Activated naive CD4-positive, alpha-beta T cell treated with Interleukin-2 at 50 U/mL for 16 hours (primary cell): Measurements from ENCODE around the gene ZNF682.
"Not testable (repeated sequence)": the region's sequence is repeated elsewhere in the genome, so short reads cannot be mapped to it uniquely, and the experiment has no call there.

ENCODE experiments used
- DNase-seq: peaks from one replicate; pipeline ENCODE4 v3.0.0-alpha.2; 2020

ZNF682 gene

DNA sequence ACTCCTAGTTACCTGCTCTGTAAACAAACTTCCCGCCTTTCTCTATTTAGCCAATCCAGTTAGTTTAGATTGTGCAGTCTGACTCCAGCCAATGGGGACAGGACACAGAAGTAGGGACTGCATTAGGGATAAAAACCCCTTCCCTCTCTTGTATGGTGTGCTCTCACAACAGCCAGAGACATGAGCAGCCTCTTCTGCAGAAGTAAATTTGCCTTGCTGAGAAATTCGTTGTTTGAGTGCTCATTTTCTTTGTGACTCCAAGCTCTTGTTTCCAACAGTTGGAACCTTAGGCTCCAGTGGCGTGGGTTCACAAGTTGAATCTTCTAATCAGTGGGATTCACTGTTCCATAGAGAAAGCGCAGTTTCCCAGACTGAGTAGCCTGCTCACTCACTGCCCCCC, 72.4 kb downstream of the ZNF682 start:
- DNase-seq, result no peak

DNA sequence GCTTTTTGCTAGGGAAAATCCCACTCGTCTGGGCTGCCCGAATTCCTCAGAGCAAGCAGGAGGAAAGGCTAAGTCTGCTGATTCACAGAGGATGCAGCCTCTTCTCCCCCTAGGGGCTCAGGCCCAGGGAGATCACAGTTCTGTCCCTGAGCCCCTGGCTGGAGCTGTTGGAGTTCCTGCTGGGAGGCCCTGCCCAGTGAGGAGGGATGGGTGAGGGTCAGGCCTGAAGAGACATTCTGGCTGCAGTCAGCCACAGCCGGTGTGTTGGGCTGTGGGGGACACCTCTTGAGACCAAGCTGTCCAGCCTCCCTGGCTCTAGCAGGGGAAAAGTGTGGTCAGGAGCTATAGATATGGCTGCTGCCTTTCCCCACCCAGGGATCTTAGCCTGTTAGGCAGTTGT, 73.2 kb downstream of the ZNF682 start:
- not testable (repeated sequence) for DNase-seq

DNA sequence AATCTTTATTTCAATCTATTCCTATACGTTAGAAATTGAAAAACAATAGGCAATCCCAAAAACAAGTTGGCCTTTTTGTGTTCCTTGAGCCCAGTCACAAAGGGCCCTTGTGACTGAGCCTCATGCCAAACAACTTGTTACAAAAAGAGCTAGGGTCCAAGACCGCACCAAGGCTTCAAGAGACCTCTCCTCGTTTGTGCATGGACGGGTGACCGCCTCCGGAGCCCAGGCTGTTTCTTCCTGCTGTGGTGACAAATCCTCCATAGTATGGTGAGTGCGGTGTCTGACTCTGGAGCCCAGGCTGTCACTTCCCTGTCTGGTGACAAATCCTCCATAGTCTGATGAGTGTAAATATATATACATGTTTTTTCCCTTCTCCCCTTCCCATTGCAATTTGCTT, 74.9 kb downstream of the ZNF682 start:
- DNase-seq, result no peak

DNA sequence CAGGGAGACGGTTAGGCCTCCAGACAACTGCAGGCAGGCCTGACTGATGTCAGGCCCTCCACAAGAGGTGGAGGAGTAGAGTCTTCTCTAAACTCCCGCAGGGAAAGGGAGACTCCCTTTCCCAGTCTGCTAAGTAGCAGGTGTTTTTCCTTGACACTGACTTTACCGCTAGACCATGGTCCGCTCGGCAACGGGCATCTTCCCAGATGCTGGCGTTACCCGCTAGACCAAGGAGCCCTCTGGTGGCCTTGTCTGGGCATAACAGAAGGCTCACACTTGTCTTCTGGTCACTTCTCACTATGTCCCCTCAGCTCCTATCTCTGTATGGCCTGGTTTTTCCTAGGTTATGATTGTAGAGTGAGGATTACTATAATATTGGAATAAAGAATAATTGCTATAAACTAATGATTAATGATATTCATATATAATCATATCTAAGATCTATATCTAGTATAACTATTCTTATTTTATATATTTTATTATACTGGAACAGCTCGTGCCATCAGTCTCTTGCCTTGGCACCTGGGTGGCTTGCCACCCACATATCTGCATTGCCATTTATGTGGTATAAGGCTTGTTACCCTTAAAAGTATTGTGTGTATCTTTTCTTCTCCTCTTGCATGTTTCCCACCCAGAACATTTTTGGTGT, 80.0 kb downstream of the ZNF682 start:
- DNase-seq, result peak; percentile 69

DNA sequence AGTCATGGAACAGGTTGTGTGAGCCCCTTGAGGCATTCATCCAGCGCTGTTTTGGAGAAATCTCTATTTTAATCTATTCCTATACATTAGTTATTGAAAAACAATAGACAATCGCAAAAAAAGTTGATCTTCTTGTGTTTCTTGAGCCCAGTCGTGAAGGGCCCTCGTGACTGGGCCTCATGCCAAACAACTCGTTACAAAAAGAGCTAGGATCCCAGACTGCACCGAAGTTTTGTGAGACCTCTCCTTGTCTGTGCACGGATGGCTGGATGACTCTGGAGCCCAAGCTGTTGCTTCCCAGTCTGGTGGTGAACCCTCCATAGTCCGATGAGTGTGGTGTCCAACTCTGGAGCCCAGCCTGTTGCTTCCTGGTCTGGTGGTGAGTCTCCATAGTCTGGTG, 81.5 kb downstream of the ZNF682 start:
- not testable (repeated sequence) for DNase-seq

DNA sequence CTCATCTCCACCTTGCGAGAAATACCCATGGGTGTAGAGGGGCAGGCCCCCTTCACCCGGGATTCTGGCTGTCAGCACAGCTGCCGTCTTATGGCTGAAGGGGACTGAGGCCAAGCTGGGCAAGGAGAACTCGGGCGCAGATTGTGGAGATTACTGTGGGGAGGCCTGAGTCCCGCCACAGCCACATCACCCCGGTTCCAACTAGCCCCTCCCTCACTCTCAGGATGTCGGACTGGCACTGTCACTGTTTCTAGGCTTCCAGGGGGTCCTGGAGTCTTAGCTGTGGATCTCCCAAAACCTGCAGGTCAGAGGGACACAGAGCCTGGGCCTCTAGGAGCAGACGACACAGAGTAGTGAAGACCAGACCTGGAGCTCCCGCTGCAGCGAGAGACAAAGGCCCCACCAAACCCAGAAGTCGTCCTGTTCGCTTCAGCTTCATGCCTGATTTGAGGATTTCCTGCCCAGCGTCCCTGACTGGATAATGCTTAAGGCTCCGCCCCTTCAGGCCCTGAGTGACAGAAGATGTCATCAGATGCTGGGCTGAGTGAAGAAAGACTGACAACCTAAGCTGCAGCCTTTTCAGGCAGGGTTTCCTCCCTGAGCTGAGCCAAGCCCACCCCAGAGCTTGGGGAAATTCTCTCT, 82.8 kb downstream of the ZNF682 start:
- DNase-seq, result no peak

DNA sequence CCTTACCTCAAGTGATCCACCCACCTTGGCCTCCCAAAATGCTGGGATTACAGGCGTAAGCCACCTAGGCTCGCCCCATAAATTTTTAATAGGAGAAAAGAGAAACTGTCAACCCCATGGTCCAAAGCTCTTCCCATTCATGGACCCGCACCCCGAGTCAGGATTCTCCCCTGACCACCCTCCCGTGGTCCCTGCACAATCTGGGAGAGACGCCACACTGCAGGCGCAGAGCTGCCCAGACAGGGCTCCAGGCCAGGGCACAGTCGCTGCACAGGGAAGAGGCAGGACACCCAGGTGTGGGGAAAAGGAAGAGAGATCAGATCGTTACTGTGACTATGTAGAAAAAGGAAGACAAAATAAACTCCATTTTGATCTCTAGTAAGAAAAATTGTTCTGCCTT, 84.1 kb downstream of the ZNF682 start:
- no peak for DNase-seq
